H54 (cell line): ENCODE measurements around the gene IL18R1.

Experiments
- DNase-seq: peaks from one replicate; pipeline ENCODE4 v3.0.0; 2011; ENCODE audit warnings: low spot score, mixed read lengths; ENCODE audit not compliant: insufficient read length
- FAIRE-seq: peaks from 3 replicates; lab custom pipeline; 2011; peaks lifted over from hg19 to GRCh38; lab: Jason Lieb, UNC
- POLR2A ChIP-seq: IDR thresholded peaks from 2 replicates; pipeline ENCODE4 v1.6.1; 2011; ENCODE audit warnings: low read depth, mild to moderate bottlenecking, low read length

IL18R1 gene

GRCh38 chr2:102334486-102334885, 21.1 kb upstream of the IL18R1 start:
- FAIRE-seq = no peak
- TF ChIP-seq POLR2A = no peak
- no peak for DNase-seq

GRCh38 chr2:102335871-102336366, 19.7 kb upstream of the IL18R1 start:
- no peak for DNase-seq
- TF ChIP-seq POLR2A = no peak
- FAIRE-seq = no peak

GRCh38 chr2:102336502-102336945, 19.1 kb upstream of the IL18R1 start:
- FAIRE-seq = no peak
- no peak for TF ChIP-seq POLR2A
- DNase-seq = no peak

GRCh38 chr2:102337012-102337411, 18.6 kb upstream of the IL18R1 start:
- DNase-seq (no peak), FAIRE-seq (no peak)
- no peak for TF ChIP-seq POLR2A

GRCh38 chr2:102337481-102338386, 17.9 kb upstream of the IL18R1 start:
- DNase-seq = no peak
- FAIRE-seq = no peak
- TF ChIP-seq POLR2A = no peak

- TF ChIP-seq POLR2A = no peak
- FAIRE-seq (no peak), DNase-seq (no peak)
Measured at GRCh38 chr2:102340778-102341177, 14.8 kb upstream of the IL18R1 start.

GRCh38 chr2:102342888-102343287, 12.7 kb upstream of the IL18R1 start:
- DNase-seq (no peak), FAIRE-seq (no peak)
- TF ChIP-seq POLR2A = no peak

GRCh38 chr2:102344397-102344796, 11.2 kb upstream of the IL18R1 start:
- DNase-seq (no peak), FAIRE-seq (no peak)
- TF ChIP-seq POLR2A = no peak

GRCh38 chr2:102345329-102345920, 10.2 kb upstream of the IL18R1 start:
- DNase-seq (no peak), FAIRE-seq (no peak)
- no peak for TF ChIP-seq POLR2A

GRCh38 chr2:102346381-102347130, 9.0 kb upstream of the IL18R1 start:
- FAIRE-seq = no peak
- no peak for TF ChIP-seq POLR2A

GRCh38 chr2:102350137-102350793, 5.3 kb upstream of the IL18R1 start:
- FAIRE-seq (no peak), DNase-seq (no peak)
- TF ChIP-seq POLR2A = no peak

More at GRCh38 chr2:102346381-102347130, 9.0 kb upstream of the IL18R1 start:
- DNase-seq = no peak

GRCh38 chr2:102356381-102356712, 751 bp downstream of the IL18R1 start:
- FAIRE-seq = no peak
- no peak for TF ChIP-seq POLR2A
- DNase-seq = no peak

GRCh38 chr2:102356741-102357140, 1.1 kb downstream of the IL18R1 start:
- TF ChIP-seq POLR2A = no peak
- DNase-seq (no peak), FAIRE-seq (no peak)

GRCh38 chr2:102357937-102358336, 2.3 kb downstream of the IL18R1 start:
- TF ChIP-seq POLR2A = no peak
- FAIRE-seq (no peak), DNase-seq (no peak)
